ENCODE results near the gene PNCK. TPM values are rescaled to one million over a fixed set of nuclear protein-coding genes. Genes with fewer than 3 reads are reported as not detected.

Gene PNCK
- total and polyA plus RNA-seq, 2 of the 13 experiments (the other 11 are each of a cell fraction or from before 2014, with no cell fraction given) = 33.1 TPM; not detected in 1

DNA sequence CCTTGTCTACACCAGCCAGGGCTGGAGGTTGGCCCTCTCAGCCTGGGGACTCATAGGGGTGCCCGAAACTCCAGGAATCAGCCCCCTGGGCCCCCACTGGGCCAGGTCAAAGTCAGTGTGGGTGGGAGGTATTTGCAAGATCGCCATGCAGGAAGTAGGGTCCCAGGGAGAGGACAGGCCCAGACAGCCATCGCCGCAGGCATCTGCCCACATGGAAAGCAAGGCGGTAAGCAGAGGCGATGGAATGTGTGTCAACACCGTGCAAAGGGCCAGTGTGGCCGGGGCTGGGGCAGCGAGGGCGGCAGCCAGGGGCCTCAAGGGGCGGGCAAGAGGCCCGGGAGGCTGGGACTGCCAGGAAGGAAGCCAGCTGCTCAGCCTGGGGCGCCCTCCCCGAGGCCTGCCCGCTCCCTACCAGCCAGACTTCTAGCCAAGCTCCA, 45.9 kb downstream of the PNCK start (continued):
- TF ChIP-seq, protein P1, sequence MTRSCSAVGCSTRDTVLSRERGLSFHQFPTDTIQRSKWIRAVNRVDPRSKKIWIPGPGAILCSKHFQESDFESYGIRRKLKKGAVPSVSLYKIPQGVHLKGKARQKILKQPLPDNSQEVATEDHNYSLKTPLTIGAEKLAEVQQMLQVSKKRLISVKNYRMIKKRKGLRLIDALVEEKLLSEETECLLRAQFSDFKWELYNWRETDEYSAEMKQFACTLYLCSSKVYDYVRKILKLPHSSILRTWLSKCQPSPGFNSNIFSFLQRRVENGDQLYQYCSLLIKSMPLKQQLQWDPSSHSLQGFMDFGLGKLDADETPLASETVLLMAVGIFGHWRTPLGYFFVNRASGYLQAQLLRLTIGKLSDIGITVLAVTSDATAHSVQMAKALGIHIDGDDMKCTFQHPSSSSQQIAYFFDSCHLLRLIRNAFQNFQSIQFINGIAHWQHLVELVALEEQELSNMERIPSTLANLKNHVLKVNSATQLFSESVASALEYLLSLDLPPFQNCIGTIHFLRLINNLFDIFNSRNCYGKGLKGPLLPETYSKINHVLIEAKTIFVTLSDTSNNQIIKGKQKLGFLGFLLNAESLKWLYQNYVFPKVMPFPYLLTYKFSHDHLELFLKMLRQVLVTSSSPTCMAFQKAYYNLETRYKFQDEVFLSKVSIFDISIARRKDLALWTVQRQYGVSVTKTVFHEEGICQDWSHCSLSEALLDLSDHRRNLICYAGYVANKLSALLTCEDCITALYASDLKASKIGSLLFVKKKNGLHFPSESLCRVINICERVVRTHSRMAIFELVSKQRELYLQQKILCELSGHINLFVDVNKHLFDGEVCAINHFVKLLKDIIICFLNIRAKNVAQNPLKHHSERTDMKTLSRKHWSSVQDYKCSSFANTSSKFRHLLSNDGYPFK (CRISPR knock-in tag; IDR thresholded peaks at IDR 0.05; ENCODE audit: borderline replicate concordance) = no peak
- TF ChIP-seq ZNF781 (CRISPR knock-in tag; IDR thresholded peaks at IDR 0.05; ENCODE audit: borderline replicate concordance, not compliant biosample characterization) (peak; percentile 49), ZNF496 (CRISPR knock-in tag; IDR thresholded peaks at IDR 0.05; ENCODE audit: insufficient replicate concordance) (no peak), ZNF724P (CRISPR knock-in tag; IDR thresholded peaks at IDR 0.05; ENCODE audit: borderline replicate concordance) (no peak; the same call in 1 of the 2 replicates), DMAP1 (CRISPR knock-in tag; IDR thresholded peaks at IDR 0.05) (peak; percentile 70), ZSCAN29 (CRISPR knock-in tag; conservative IDR thresholded peaks at IDR 0.05) (peak; percentile 68; the same call in 1 of the 2 replicates), ZFY (CRISPR knock-in tag; IDR thresholded peaks at IDR 0.05) (peak; percentile 89), LCORL (IDR thresholded peaks at IDR 0.05) (no peak), LCORL (CRISPR knock-in tag; IDR thresholded peaks at IDR 0.05) (peak; percentile 82; the same call in 1 of the 2 replicates), SP5 (CRISPR knock-in tag; IDR thresholded peaks at IDR 0.05; ENCODE audit: borderline replicate concordance, low read depth) (peak; percentile 87), EZH2 (conservative IDR thresholded peaks at IDR 0.05; ENCODE audit: low read depth, low read length) (no peak), YY1 (IDR thresholded peaks at IDR 0.05; ENCODE audit: insufficient read depth, insufficient replicate concordance, low read depth, low read length) (peak; percentile 62), SALL1 (CRISPR knock-in tag; IDR thresholded peaks at IDR 0.05) (peak; percentile 82), ATF7-NPFF (CRISPR knock-in tag; IDR thresholded peaks at IDR 0.05; ENCODE audit: low read depth) (peak; percentile 59; the same call in 1 of the 2 replicates)
- TF ChIP-seq, protein P2, sequence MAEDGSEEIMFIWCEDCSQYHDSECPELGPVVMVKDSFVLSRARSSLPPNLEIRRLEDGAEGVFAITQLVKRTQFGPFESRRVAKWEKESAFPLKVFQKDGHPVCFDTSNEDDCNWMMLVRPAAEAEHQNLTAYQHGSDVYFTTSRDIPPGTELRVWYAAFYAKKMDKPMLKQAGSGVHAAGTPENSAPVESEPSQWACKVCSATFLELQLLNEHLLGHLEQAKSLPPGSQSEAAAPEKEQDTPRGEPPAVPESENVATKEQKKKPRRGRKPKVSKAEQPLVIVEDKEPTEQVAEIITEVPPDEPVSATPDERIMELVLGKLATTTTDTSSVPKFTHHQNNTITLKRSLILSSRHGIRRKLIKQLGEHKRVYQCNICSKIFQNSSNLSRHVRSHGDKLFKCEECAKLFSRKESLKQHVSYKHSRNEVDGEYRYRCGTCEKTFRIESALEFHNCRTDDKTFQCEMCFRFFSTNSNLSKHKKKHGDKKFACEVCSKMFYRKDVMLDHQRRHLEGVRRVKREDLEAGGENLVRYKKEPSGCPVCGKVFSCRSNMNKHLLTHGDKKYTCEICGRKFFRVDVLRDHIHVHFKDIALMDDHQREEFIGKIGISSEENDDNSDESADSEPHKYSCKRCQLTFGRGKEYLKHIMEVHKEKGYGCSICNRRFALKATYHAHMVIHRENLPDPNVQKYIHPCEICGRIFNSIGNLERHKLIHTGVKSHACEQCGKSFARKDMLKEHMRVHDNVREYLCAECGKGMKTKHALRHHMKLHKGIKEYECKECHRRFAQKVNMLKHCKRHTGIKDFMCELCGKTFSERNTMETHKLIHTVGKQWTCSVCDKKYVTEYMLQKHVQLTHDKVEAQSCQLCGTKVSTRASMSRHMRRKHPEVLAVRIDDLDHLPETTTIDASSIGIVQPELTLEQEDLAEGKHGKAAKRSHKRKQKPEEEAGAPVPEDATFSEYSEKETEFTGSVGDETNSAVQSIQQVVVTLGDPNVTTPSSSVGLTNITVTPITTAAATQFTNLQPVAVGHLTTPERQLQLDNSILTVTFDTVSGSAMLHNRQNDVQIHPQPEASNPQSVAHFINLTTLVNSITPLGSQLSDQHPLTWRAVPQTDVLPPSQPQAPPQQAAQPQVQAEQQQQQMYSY (CRISPR knock-in tag; IDR thresholded peaks at IDR 0.05) = peak; percentile 35; the same call in 1 of the 2 replicates
- TF ChIP-seq, protein P3, sequence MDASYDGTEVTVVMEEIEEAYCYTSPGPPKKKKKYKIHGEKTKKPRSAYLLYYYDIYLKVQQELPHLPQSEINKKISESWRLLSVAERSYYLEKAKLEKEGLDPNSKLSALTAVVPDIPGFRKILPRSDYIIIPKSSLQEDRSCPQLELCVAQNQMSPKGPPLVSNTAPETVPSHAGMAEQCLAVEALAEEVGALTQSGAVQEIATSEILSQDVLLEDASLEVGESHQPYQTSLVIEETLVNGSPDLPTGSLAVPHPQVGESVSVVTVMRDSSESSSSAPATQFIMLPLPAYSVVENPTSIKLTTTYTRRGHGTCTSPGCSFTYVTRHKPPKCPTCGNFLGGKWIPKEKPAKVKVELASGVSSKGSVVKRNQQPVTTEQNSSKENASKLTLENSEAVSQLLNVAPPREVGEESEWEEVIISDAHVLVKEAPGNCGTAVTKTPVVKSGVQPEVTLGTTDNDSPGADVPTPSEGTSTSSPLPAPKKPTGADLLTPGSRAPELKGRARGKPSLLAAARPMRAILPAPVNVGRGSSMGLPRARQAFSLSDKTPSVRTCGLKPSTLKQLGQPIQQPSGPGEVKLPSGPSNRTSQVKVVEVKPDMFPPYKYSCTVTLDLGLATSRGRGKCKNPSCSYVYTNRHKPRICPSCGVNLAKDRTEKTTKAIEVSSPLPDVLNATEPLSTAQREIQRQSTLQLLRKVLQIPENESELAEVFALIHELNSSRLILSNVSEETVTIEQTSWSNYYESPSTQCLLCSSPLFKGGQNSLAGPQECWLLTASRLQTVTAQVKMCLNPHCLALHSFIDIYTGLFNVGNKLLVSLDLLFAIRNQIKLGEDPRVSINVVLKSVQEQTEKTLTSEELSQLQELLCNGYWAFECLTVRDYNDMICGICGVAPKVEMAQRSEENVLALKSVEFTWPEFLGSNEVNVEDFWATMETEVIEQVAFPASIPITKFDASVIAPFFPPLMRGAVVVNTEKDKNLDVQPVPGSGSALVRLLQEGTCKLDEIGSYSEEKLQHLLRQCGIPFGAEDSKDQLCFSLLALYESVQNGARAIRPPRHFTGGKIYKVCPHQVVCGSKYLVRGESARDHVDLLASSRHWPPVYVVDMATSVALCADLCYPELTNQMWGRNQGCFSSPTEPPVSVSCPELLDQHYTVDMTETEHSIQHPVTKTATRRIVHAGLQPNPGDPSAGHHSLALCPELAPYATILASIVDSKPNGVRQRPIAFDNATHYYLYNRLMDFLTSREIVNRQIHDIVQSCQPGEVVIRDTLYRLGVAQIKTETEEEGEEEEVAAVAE (CRISPR knock-in tag; IDR thresholded peaks at IDR 0.05; ENCODE audit: borderline replicate concordance) = no peak
- TF ChIP-seq, protein P4, sequence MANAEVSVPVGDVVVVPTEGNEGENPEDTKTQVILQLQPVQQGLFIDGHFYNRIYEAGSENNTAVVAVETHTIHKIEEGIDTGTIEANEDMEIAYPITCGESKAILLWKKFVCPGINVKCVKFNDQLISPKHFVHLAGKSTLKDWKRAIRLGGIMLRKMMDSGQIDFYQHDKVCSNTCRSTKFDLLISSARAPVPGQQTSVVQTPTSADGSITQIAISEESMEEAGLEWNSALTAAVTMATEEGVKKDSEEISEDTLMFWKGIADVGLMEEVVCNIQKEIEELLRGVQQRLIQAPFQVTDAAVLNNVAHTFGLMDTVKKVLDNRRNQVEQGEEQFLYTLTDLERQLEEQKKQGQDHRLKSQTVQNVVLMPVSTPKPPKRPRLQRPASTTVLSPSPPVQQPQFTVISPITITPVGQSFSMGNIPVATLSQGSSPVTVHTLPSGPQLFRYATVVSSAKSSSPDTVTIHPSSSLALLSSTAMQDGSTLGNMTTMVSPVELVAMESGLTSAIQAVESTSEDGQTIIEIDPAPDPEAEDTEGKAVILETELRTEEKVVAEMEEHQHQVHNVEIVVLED (CRISPR knock-in tag; IDR thresholded peaks at IDR 0.05; ENCODE audit: borderline replicate concordance) = 0 out of 2 replicates have a peak, but pooled peaks have one; percentile 40

Data from HepG2 (cell line).